DOHH2 (cell line): ENCODE measurements around the gene GGA2.

ENCODE experiments used
- H3F3A ChIP-seq: fragments of 200-600 bp; sonication (generic), shearing (Covaris generic); 2 replicates; pipeline ENCODE4 v1.6.0; 2016; ENCODE audit warnings: antibody characterized with exemption, mild to moderate bottlenecking; ENCODE audit not compliant: control insufficient read depth, insufficient read depth
- H3K27ac ChIP-seq: fragments of 200-600 bp; sonication (generic); 2 replicates; pipeline ENCODE4 v1.5.1; 2014; ENCODE audit warnings: low read depth, mild to moderate bottlenecking, low read length, moderate library complexity
- H3K27me3 ChIP-seq: fragments of 200-600 bp; sonication (generic); 2 replicates; pipeline ENCODE4 v1.6.1; 2014; ENCODE audit warnings: mild to moderate bottlenecking, low read length, mixed read lengths; ENCODE audit not compliant: control insufficient read depth
- H3K36me3 ChIP-seq: fragments of 200-600 bp; sonication (generic); 2 replicates; pipeline ENCODE4 v1.6.1; 2014; ENCODE audit warnings: mild to moderate bottlenecking, low read length, moderate library complexity, mixed read lengths; ENCODE audit not compliant: control insufficient read depth
- H3K4me1 ChIP-seq: fragments of 200-600 bp; sonication (generic); 2 replicates; pipeline ENCODE4 v1.6.1; 2014; ENCODE audit warnings: mild to moderate bottlenecking, low read length, mixed read lengths; ENCODE audit not compliant: control insufficient read depth
- H3K4me2 ChIP-seq: fragments of 200-600 bp; sonication (generic); 2 replicates; pipeline ENCODE4 v1.6.0; 2014; ENCODE audit warnings: mild to moderate bottlenecking, low read length, moderate library complexity
- H3K4me3 ChIP-seq: fragments of 200-600 bp; sonication (generic); 2 replicates; pipeline ENCODE4 v1.5.1; 2014; ENCODE audit warnings: mild to moderate bottlenecking, low read length, mixed read lengths
- H3K79me2 ChIP-seq: fragments of 200-600 bp; sonication (generic); 2 replicates; pipeline ENCODE4 v1.6.1; 2014; ENCODE audit warnings: mild to moderate bottlenecking, low read length, mixed read lengths; ENCODE audit not compliant: control insufficient read depth
- H3K9me2 ChIP-seq: fragments of 200-600 bp; sonication (generic); replicated peaks from 2 replicates; pipeline ENCODE4 v1.6.1; 2014; ENCODE audit warnings: mild to moderate bottlenecking, low read length, mixed read lengths; ENCODE audit not compliant: control insufficient read depth
- H3K9me3 ChIP-seq: fragments of 200-600 bp; sonication (generic); 2 replicates; pipeline ENCODE4 v1.6.1; 2014; ENCODE audit warnings: antibody characterized with exemption, low read length, mixed read lengths; ENCODE audit not compliant: control insufficient read depth, insufficient read depth
- H4K20me1 ChIP-seq: fragments of 200-600 bp; sonication (generic); 2 replicates; pipeline ENCODE4 v1.6.0; 2014; ENCODE audit warnings: low read depth, mild to moderate bottlenecking, antibody characterized with exemption, low read length, moderate library complexity; ENCODE audit not compliant: control insufficient read depth, insufficient read depth
- CTCF ChIP-seq: fragments of 200-600 bp; sonication (generic); IDR thresholded peaks from one replicate; pipeline ENCODE4 v1.5.1; 2014; ENCODE audit warnings: antibody characterized with exemption, mild to moderate bottlenecking, low read depth, low read length; ENCODE audit not compliant: poor library complexity, severe bottlenecking
- EZH2phosphoT487 ChIP-seq: fragments of 200-600 bp; sonication (generic); IDR thresholded peaks from 2 replicates; pipeline ENCODE4 v1.6.1; 2017; ENCODE audit warnings: borderline replicate concordance, mild to moderate bottlenecking, antibody characterized with exemption, low read length, moderate library complexity, mixed read lengths

Gene GGA2

GRCh38 chr16:23530062-23530461 lies 19.8 kb upstream of the GGA2 start:
- no peak overlapping the region for H3K27ac ChIP-seq
- H3K36me3 ChIP-seq, result peaks cover 67% of the 10 kb centered on the region
- TF ChIP-seq CTCF, result no peak

GRCh38 chr16:23528644-23529310 lies 18.5 kb upstream of the GGA2 start:
- H3K36me3 ChIP-seq, result peaks cover 65% of the 10 kb centered on the region
- no peak overlapping the region for H3K27ac ChIP-seq

More at GRCh38 chr16:23530062-23530461, 19.8 kb upstream of the GGA2 start:
- H3K4me1 ChIP-seq, result no peaks in the 10 kb centered on the region
- H3K9me2 ChIP-seq, result no peaks in the 10 kb centered on the region
- no peaks in the 10 kb centered on the region for H3K27me3 ChIP-seq
- no peaks in the 10 kb centered on the region for H3F3A ChIP-seq
- H3K9me3 ChIP-seq, result no peaks in the 10 kb centered on the region
- no peaks in the 10 kb centered on the region for H4K20me1 ChIP-seq
- no peak overlapping the region for H3K4me3 ChIP-seq
- H3K79me2 ChIP-seq, result no peaks in the 10 kb centered on the region
- no peak overlapping the region for H3K4me2 ChIP-seq

GRCh38 chr16:23527961-23528643 lies 17.8 kb upstream of the GGA2 start:
- peaks cover 12% of the 10 kb centered on the region for H3K4me1 ChIP-seq
- no peaks in the 10 kb centered on the region for H3K79me2 ChIP-seq
- H3F3A ChIP-seq, result peaks cover 9% of the 10 kb centered on the region; the same call in 1 of the 2 replicates
- no peak for TF ChIP-seq EZH2phosphoT487
- no peak for TF ChIP-seq CTCF
- no peaks in the 10 kb centered on the region for H3K27me3 ChIP-seq
- no peaks in the 10 kb centered on the region for H3K9me2 ChIP-seq
- no peaks in the 10 kb centered on the region for H3K9me3 ChIP-seq
- H3K36me3 ChIP-seq, result peaks cover 68% of the 10 kb centered on the region
- no peak overlapping the region for H3K4me2 ChIP-seq
- H4K20me1 ChIP-seq, result no peaks in the 10 kb centered on the region
- H3K4me3 ChIP-seq, result no peak overlapping the region
- no peak overlapping the region for H3K27ac ChIP-seq

More at GRCh38 chr16:23528644-23529310, 18.5 kb upstream of the GGA2 start:
- Histone ChIP-seq H3K27me3 (no peaks in the 10 kb centered on the region), H3K4me3 (no peak overlapping the region), H3K4me2 (no peak overlapping the region), H3K9me2 (no peaks in the 10 kb centered on the region), H3K9me3 (no peaks in the 10 kb centered on the region), H3F3A (peaks cover 2% of the 10 kb centered on the region; the same call in 1 of the 2 replicates), H3K79me2 (no peaks in the 10 kb centered on the region), H4K20me1 (no peaks in the 10 kb centered on the region), H3K4me1 (peaks cover 5% of the 10 kb centered on the region)
- no peak for TF ChIP-seq EZH2phosphoT487
- TF ChIP-seq CTCF, result no peak
